SK-N-SH (cell line): ENCODE results near the gene TRIM9. TPM values are rescaled to one million over a fixed set of nuclear protein-coding genes. Genes with fewer than 3 reads are reported as not detected.
A peak's percentile ranks its signal among the peaks of the same experiment; 100 is the strongest.

Experiments used
- CTCF ChIA-PET: fragments of 300-600, 350-600 bp; formaldehyde crosslinking; extraction: SDS; loops from one replicate; lab custom pipeline; 2021; lab: Yijun Ruan, JAX
- POLR2A ChIA-PET: fragments of 350-600 bp; sonication (Branson Sonifier 250); formaldehyde crosslinking; extraction: SDS; loops from one replicate; lab custom pipeline; 2020; ENCODE audit warnings: antibody characterized with exemption, inconsistent platforms; lab: Yijun Ruan, JAX
- DNase-seq: peaks from one replicate; pipeline ENCODE4 v3.0.0; 2012
- H2AFZ ChIP-seq: fragments of 200-600 bp; sonication (generic); 2 replicates; pipeline ENCODE4 v1.8.1; 2016; ENCODE audit warnings: antibody characterized with exemption, mild to moderate bottlenecking, low read depth
- H3F3A ChIP-seq: fragments of 200-600 bp; sonication (generic); replicated peaks from 2 replicates; pipeline ENCODE3; 2016; ENCODE audit warnings: antibody characterized with exemption, mild to moderate bottlenecking; ENCODE audit not compliant: insufficient read depth
- H3K27ac ChIP-seq, 2 experiments: fragments of 200-500 bp in 1 of 2; fragments of 200-600 bp in 1 of 2; sonication (Bioruptor generic) in 1 of 2; sonication (generic), shearing (Covaris generic) in 1 of 2; 2 replicates each; pipeline versions ENCODE4 v1.5.1 to v1.6.1; 2014 to 2016; ENCODE audit warnings: low read depth in 2 of 2, inconsistent platforms in 1 of 2, low read length in 1 of 2, mild to moderate bottlenecking in 1 of 2, mixed read lengths in 1 of 2
- H3K27me3 ChIP-seq: fragments of 200-600 bp; sonication (generic), shearing (Covaris generic); 2 replicates; pipeline ENCODE4 v1.6.1; 2016; ENCODE audit warnings: mixed run types; ENCODE audit not compliant: insufficient read depth
- H3K36me3 ChIP-seq, 2 experiments: fragments of 200-500 bp in 1 of 2; fragments of 200-600 bp in 1 of 2; sonication (Bioruptor generic) in 1 of 2; sonication (generic) in 1 of 2; replicated peaks in 1 of 2; 2 replicates each; pipeline versions ENCODE3 to v1.5.1; 2014 to 2016; ENCODE audit warnings: low read length in 1 of 2, mild to moderate bottlenecking in 1 of 2; ENCODE audit not compliant: insufficient read depth in 2 of 2, control insufficient read depth in 1 of 2
- H3K4me1 ChIP-seq, 2 experiments: fragments of 200-500 bp in 1 of 2; fragments of 200-600 bp in 1 of 2; sonication (Bioruptor generic) in 1 of 2; sonication (generic), shearing (Covaris generic) in 1 of 2; 2 replicates each; pipeline versions ENCODE4 v1.5.1 to v1.6.1; 2014 to 2016; ENCODE audit warnings: low read depth in 1 of 2, low read length in 1 of 2, mixed run types in 1 of 2; ENCODE audit not compliant: insufficient read depth in 2 of 2, control insufficient read depth in 1 of 2
- H3K4me2 ChIP-seq: fragments of 200-600 bp; sonication (generic), shearing (Covaris generic); 2 replicates; pipeline ENCODE4 v1.6.1; 2017; ENCODE audit warnings: mixed run types
- H3K4me3 ChIP-seq, 2 experiments: fragments of 200-500 bp in 1 of 2; fragments of 200-600 bp in 1 of 2; sonication (Bioruptor generic) in 1 of 2; sonication (generic), shearing (Covaris generic) in 1 of 2; 2 replicates each; pipeline versions ENCODE4 v1.5.1 to v1.8.1; 2014 to 2016; ENCODE audit warnings: low read depth in 2 of 2, inconsistent platforms in 1 of 2, low read length in 1 of 2, mild to moderate bottlenecking in 1 of 2, mixed read lengths in 1 of 2, moderate library complexity in 1 of 2
- H3K79me2 ChIP-seq: fragments of 200-600 bp; sonication (generic); 2 replicates; pipeline ENCODE4 v1.8.1; 2017; ENCODE audit warnings: mild to moderate bottlenecking; ENCODE audit not compliant: insufficient read depth
- H3K9ac ChIP-seq: fragments of 200-600 bp; sonication (generic); 2 replicates; pipeline ENCODE4 v1.6.1; 2017; ENCODE audit warnings: mixed run types
- H3K9me2 ChIP-seq: fragments of 200-600 bp; sonication (generic); 2 replicates; pipeline ENCODE4 v1.6.1; 2017; ENCODE audit warnings: mixed run types
- H3K9me3 ChIP-seq: fragments of 200-600 bp; sonication (generic); 2 replicates; pipeline ENCODE4 v1.6.1; 2017; ENCODE audit warnings: mixed run types, mild to moderate bottlenecking, moderate library complexity
- H4K20me1 ChIP-seq: fragments of 200-600 bp; sonication (generic); 2 replicates; pipeline ENCODE4 v1.6.1; 2017; ENCODE audit warnings: mild to moderate bottlenecking, mixed run types; ENCODE audit not compliant: insufficient read depth
- CHD2 ChIP-seq: fragments of 150-350 bp; IDR thresholded peaks from 2 replicates; pipeline ENCODE4 v1.6.1; 2018; ENCODE audit warnings: low read length; ENCODE audit not compliant: partially characterized antibody
- CTCF ChIP-seq: fragments of 200-600 bp; sonication (generic); IDR thresholded peaks from 2 replicates; pipeline ENCODE4 v1.6.1; 2017; ENCODE audit warnings: antibody characterized with exemption, mild to moderate bottlenecking, moderate library complexity
- EP300 ChIP-seq, 2 experiments: IDR thresholded peaks; 2 replicates each; pipeline versions ENCODE4 v1.4.0 to v1.6.1; 2012; ENCODE audit warnings: borderline replicate concordance in 1 of 2, low read depth in 1 of 2, low read length in 1 of 2
- EZH2phosphoT487 ChIP-seq: fragments of 200-600 bp; sonication (generic); IDR thresholded peaks from 2 replicates; pipeline ENCODE4 v1.6.1; 2017; ENCODE audit warnings: low read depth, mixed run types, mild to moderate bottlenecking, antibody characterized with exemption, moderate library complexity, borderline replicate concordance
- FOSL2 ChIP-seq: IDR thresholded peaks from 2 replicates; pipeline ENCODE4 v1.4.0; 2012; ENCODE audit warnings: low read depth, mild to moderate bottlenecking, moderate library complexity, borderline replicate concordance
- MEF2A ChIP-seq: IDR thresholded peaks from 2 replicates; pipeline ENCODE4 v1.4.0; 2012; ENCODE audit warnings: low read depth, borderline replicate concordance
- POLR2AphosphoS5 ChIP-seq: IDR thresholded peaks from 2 replicates; pipeline ENCODE4 v1.6.1; 2012; ENCODE audit warnings: low read depth, low read length
- RFX5 ChIP-seq: IDR thresholded peaks from 2 replicates; pipeline ENCODE4 v1.6.1; 2012; ENCODE audit warnings: mild to moderate bottlenecking, improper control_type of control experiment, low read length
- RXRA ChIP-seq: IDR thresholded peaks from 2 replicates; pipeline ENCODE4 v1.4.0; 2012; ENCODE audit warnings: low read depth, mild to moderate bottlenecking, borderline replicate concordance
- SIN3A ChIP-seq: IDR thresholded peaks from 2 replicates; pipeline ENCODE4 v1.6.1; 2012; ENCODE audit warnings: low read depth, mild to moderate bottlenecking, low read length, moderate library complexity, borderline replicate concordance
- YY1 ChIP-seq: IDR thresholded peaks from 2 replicates; pipeline ENCODE4 v1.4.0; 2012; ENCODE audit warnings: low read depth, mild to moderate bottlenecking
- WGBS: methylation state at CpG from one replicate; pipeline ENCODE4 v1.1.6; 2017; ENCODE audit warnings: low lambda C conversion rate; 5-methylcytosine and 5-hydroxymethylcytosine counted together
- polyA plus RNA-seq, 3 experiments: library from polyadenylated mRNA; depleted of rRNA; stranded (reverse); fragments of >200 nt; gene quantifications; 2 replicates each; pipeline ENCODE4 v1.2.3, GENCODE V29; 2012
- TF ChIP-seq, protein P1 (sequence below): fragments of 150-350 bp; IDR thresholded peaks from 2 replicates; pipeline ENCODE4 v1.6.1; 2016; ENCODE audit warnings: mild to moderate bottlenecking, low read depth, low read length
- TF ChIP-seq, protein P2 (sequence below): IDR thresholded peaks from 2 replicates; pipeline ENCODE4 v1.4.0; 2012; ENCODE audit warnings: low read depth, borderline replicate concordance

TRIM9 gene
- polyA plus RNA-seq, 1 of the 3 experiments (the other 2 are of a cell fraction) = 3.9 TPM

DNA sequence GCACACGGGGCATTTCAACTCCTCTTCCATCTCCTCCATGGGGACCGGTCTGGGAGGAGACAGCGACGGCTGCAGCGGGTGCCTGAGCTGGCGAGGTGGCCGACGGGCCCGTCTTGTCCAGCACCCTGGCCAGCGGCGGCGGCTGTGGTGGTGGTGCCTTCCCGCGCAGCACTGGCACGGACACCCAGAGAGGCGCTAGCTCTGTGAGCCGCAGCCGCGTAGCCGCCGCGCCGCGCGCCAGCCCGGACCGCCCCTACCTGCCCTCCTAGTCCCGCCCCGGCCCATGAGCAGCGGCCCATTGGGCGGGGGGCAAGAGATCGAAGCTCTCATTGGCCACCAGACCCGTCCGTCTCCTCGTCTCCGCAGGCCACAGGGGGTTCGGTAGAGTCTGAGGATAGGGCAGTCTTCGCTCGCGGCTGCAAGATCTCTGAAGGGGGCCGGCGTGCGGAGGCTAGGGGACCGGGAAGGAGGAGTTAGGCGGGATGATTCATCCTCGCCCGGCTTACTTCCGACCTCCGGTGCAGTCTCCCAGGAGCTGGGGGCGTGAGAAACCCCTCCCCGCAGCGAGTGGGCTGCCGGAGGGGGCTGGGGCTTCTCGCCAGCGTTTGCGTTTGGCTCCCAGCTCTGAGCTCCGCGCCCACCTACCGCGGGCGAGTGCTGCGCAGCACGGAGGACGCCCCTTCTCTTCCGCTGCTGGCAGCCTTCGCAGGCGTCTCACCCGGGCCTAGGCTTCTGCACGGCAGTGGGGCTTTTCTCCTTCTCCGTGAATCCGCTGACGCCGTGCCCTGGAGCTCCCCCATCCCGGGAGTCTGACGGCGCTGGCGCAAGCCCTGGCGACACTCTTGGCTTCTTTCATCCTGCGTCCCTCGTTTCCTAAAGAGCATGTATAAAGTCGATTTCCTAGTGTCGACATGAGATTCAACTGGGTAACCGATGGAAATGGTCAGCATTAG lies at the start of gene TRIM9 (continued):
- TF ChIP-seq, protein P1, sequence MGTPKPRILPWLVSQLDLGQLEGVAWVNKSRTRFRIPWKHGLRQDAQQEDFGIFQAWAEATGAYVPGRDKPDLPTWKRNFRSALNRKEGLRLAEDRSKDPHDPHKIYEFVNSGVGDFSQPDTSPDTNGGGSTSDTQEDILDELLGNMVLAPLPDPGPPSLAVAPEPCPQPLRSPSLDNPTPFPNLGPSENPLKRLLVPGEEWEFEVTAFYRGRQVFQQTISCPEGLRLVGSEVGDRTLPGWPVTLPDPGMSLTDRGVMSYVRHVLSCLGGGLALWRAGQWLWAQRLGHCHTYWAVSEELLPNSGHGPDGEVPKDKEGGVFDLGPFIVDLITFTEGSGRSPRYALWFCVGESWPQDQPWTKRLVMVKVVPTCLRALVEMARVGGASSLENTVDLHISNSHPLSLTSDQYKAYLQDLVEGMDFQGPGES = peak; percentile 76
- TF ChIP-seq CHD2 (no peak), EP300 (IDR thresholded peaks at IDR 0.05; ENCODE audit: borderline replicate concordance in 1 of 2, low read depth in 1 of 2, low read length in 1 of 2) (peak in 1 of 2 experiments; percentile 40; a peak in 1 of 4 replicates), EZH2phosphoT487 (no peak), SIN3A (peak; percentile 85; the same call in 1 of the 2 replicates), FOSL2 (peak; percentile 62; the same call in 1 of the 2 replicates), MEF2A (no peak), CTCF (no peak)
- TF ChIP-seq, protein P2, sequence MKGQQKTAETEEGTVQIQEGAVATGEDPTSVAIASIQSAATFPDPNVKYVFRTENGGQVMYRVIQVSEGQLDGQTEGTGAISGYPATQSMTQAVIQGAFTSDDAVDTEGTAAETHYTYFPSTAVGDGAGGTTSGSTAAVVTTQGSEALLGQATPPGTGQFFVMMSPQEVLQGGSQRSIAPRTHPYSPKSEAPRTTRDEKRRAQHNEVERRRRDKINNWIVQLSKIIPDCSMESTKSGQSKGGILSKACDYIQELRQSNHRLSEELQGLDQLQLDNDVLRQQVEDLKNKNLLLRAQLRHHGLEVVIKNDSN = no peak
- TF ChIP-seq, all 33 proteins: peak for 15

- H2AFZ ChIP-seq = no peak overlapping the region
- H3K79me2 ChIP-seq = no peaks in the 10 kb centered on the region
- H3K27ac ChIP-seq = no peak overlapping the region
- peaks cover 0 to 10% of the 10 kb centered on the region in 2 experiments; a peak in 1 of 4 replicates for H3K4me1 ChIP-seq
- H3F3A ChIP-seq = no peaks in the 10 kb centered on the region
- no peaks in the 10 kb centered on the region for H3K36me3 ChIP-seq
- ChIA-PET CTCF (interaction anchor here (0.8 kb wide), 1 partner anchor 78 kb away, joined by 3 read pairs; no protein-coding TSS in a partner anchor), POLR2A (no interaction called here)
- H3K9ac ChIP-seq = no peak overlapping the region
- no peaks in the 10 kb centered on the region for H3K9me3 ChIP-seq
- H3K4me2 ChIP-seq = no peak overlapping the region
- no peaks in the 10 kb centered on the region for H4K20me1 ChIP-seq
- no peak for DNase-seq
- WGBS = 92% methylated on average over 4 of the region's 4 CpGs
- no peak overlapping the region for H3K4me3 ChIP-seq
- no peaks in the 10 kb centered on the region for H3K9me2 ChIP-seq
- TF ChIP-seq YY1 = no peak
- TF ChIP-seq, protein P2 = no peak
- TF ChIP-seq RXRA = no peak
- no peak for TF ChIP-seq RFX5
- TF ChIP-seq POLR2AphosphoS5 = no peak
- no peaks in the 10 kb centered on the region for H3K27me3 ChIP-seq
Measured at GRCh38 chr14:51140856-51141255, 46.0 kb upstream of the TRIM9 start.
